SK-N-SH (cell line): ENCODE measurements around the gene TNFRSF14. TPM values are rescaled to one million over a fixed set of nuclear protein-coding genes. Genes with fewer than 3 reads are reported as not detected.

ENCODE experiments used
- CTCF ChIA-PET: fragments of 300-600, 350-600 bp; formaldehyde crosslinking; extraction: SDS; loops from one replicate; lab custom pipeline; 2021; lab: Yijun Ruan, JAX
- POLR2A ChIA-PET: fragments of 350-600 bp; sonication (Branson Sonifier 250); formaldehyde crosslinking; extraction: SDS; loops from one replicate; lab custom pipeline; 2020; ENCODE audit warnings: antibody characterized with exemption, inconsistent platforms; lab: Yijun Ruan, JAX
- DNase-seq: peaks from one replicate; pipeline ENCODE4 v3.0.0; 2012
- H2AFZ ChIP-seq: fragments of 200-600 bp; sonication (generic); 2 replicates; pipeline ENCODE4 v1.8.1; 2016; ENCODE audit warnings: antibody characterized with exemption, mild to moderate bottlenecking, low read depth
- H3F3A ChIP-seq: fragments of 200-600 bp; sonication (generic); replicated peaks from 2 replicates; pipeline ENCODE3; 2016; ENCODE audit warnings: antibody characterized with exemption, mild to moderate bottlenecking; ENCODE audit not compliant: insufficient read depth
- H3K27ac ChIP-seq, 2 experiments: fragments of 200-500 bp in 1 of 2; fragments of 200-600 bp in 1 of 2; sonication (Bioruptor generic) in 1 of 2; sonication (generic), shearing (Covaris generic) in 1 of 2; 2 replicates each; pipeline versions ENCODE4 v1.5.1 to v1.6.1; 2014 to 2016; ENCODE audit warnings: low read depth in 2 of 2, inconsistent platforms in 1 of 2, low read length in 1 of 2, mild to moderate bottlenecking in 1 of 2, mixed read lengths in 1 of 2
- H3K27me3 ChIP-seq: fragments of 200-600 bp; sonication (generic), shearing (Covaris generic); 2 replicates; pipeline ENCODE4 v1.6.1; 2016; ENCODE audit warnings: mixed run types; ENCODE audit not compliant: insufficient read depth
- H3K36me3 ChIP-seq, 2 experiments: fragments of 200-500 bp in 1 of 2; fragments of 200-600 bp in 1 of 2; sonication (Bioruptor generic) in 1 of 2; sonication (generic) in 1 of 2; replicated peaks in 1 of 2; 2 replicates each; pipeline versions ENCODE3 to v1.5.1; 2014 to 2016; ENCODE audit warnings: low read length in 1 of 2, mild to moderate bottlenecking in 1 of 2; ENCODE audit not compliant: insufficient read depth in 2 of 2, control insufficient read depth in 1 of 2
- H3K4me1 ChIP-seq, 2 experiments: fragments of 200-500 bp in 1 of 2; fragments of 200-600 bp in 1 of 2; sonication (Bioruptor generic) in 1 of 2; sonication (generic), shearing (Covaris generic) in 1 of 2; 2 replicates each; pipeline versions ENCODE4 v1.5.1 to v1.6.1; 2014 to 2016; ENCODE audit warnings: low read depth in 1 of 2, low read length in 1 of 2, mixed run types in 1 of 2; ENCODE audit not compliant: insufficient read depth in 2 of 2, control insufficient read depth in 1 of 2
- H3K4me2 ChIP-seq: fragments of 200-600 bp; sonication (generic), shearing (Covaris generic); 2 replicates; pipeline ENCODE4 v1.6.1; 2017; ENCODE audit warnings: mixed run types
- H3K4me3 ChIP-seq, 2 experiments: fragments of 200-500 bp in 1 of 2; fragments of 200-600 bp in 1 of 2; sonication (Bioruptor generic) in 1 of 2; sonication (generic), shearing (Covaris generic) in 1 of 2; 2 replicates each; pipeline versions ENCODE4 v1.5.1 to v1.8.1; 2014 to 2016; ENCODE audit warnings: low read depth in 2 of 2, inconsistent platforms in 1 of 2, low read length in 1 of 2, mild to moderate bottlenecking in 1 of 2, mixed read lengths in 1 of 2, moderate library complexity in 1 of 2
- H3K79me2 ChIP-seq: fragments of 200-600 bp; sonication (generic); 2 replicates; pipeline ENCODE4 v1.8.1; 2017; ENCODE audit warnings: mild to moderate bottlenecking; ENCODE audit not compliant: insufficient read depth
- H3K9ac ChIP-seq: fragments of 200-600 bp; sonication (generic); 2 replicates; pipeline ENCODE4 v1.6.1; 2017; ENCODE audit warnings: mixed run types
- H3K9me2 ChIP-seq: fragments of 200-600 bp; sonication (generic); 2 replicates; pipeline ENCODE4 v1.6.1; 2017; ENCODE audit warnings: mixed run types
- H3K9me3 ChIP-seq: fragments of 200-600 bp; sonication (generic); 2 replicates; pipeline ENCODE4 v1.6.1; 2017; ENCODE audit warnings: mixed run types, mild to moderate bottlenecking, moderate library complexity
- H4K20me1 ChIP-seq: fragments of 200-600 bp; sonication (generic); 2 replicates; pipeline ENCODE4 v1.6.1; 2017; ENCODE audit warnings: mild to moderate bottlenecking, mixed run types; ENCODE audit not compliant: insufficient read depth
- CHD2 ChIP-seq: fragments of 150-350 bp; IDR thresholded peaks from 2 replicates; pipeline ENCODE4 v1.6.1; 2018; ENCODE audit warnings: low read length; ENCODE audit not compliant: partially characterized antibody
- EP300 ChIP-seq, 2 experiments: IDR thresholded peaks; 2 replicates each; pipeline versions ENCODE4 v1.4.0 to v1.6.1; 2012; ENCODE audit warnings: borderline replicate concordance in 1 of 2, low read depth in 1 of 2, low read length in 1 of 2
- EZH2phosphoT487 ChIP-seq: fragments of 200-600 bp; sonication (generic); IDR thresholded peaks from 2 replicates; pipeline ENCODE4 v1.6.1; 2017; ENCODE audit warnings: low read depth, mixed run types, mild to moderate bottlenecking, antibody characterized with exemption, moderate library complexity, borderline replicate concordance
- FOXJ3 ChIP-seq: sonication (generic); formaldehyde crosslinking; IDR thresholded peaks from 2 replicates; pipeline ENCODE4 v1.5.1; 2020; ENCODE audit warnings: mild to moderate bottlenecking, missing genetic modification reagents
- GABPA ChIP-seq: IDR thresholded peaks from 2 replicates; pipeline ENCODE4 v1.4.0; 2012; ENCODE audit warnings: low read depth, mild to moderate bottlenecking
- MAX ChIP-seq: IDR thresholded peaks from 2 replicates; pipeline ENCODE4 v1.4.0; 2012; ENCODE audit warnings: low read depth
- NFIC ChIP-seq: IDR thresholded peaks from 2 replicates; pipeline ENCODE4 v1.4.0; 2012; ENCODE audit warnings: borderline replicate concordance
- NRF1 ChIP-seq: IDR thresholded peaks from 2 replicates; pipeline ENCODE4 v1.6.1; 2012; ENCODE audit warnings: low read depth, mild to moderate bottlenecking, low read length
- PBX3 ChIP-seq: IDR thresholded peaks from 2 replicates; pipeline ENCODE4; 2012
- RFX5 ChIP-seq: IDR thresholded peaks from 2 replicates; pipeline ENCODE4 v1.6.1; 2012; ENCODE audit warnings: mild to moderate bottlenecking, improper control_type of control experiment, low read length
- RXRA ChIP-seq: IDR thresholded peaks from 2 replicates; pipeline ENCODE4 v1.4.0; 2012; ENCODE audit warnings: low read depth, mild to moderate bottlenecking, borderline replicate concordance
- SMC3 ChIP-seq: IDR thresholded peaks from 2 replicates; pipeline ENCODE4 v1.6.1; 2012; ENCODE audit warnings: low read depth, low read length, improper control_type of control experiment
- TAF1 ChIP-seq: IDR thresholded peaks from 2 replicates; pipeline ENCODE4 v1.6.1; 2012; ENCODE audit warnings: low read depth, mild to moderate bottlenecking, low read length, moderate library complexity, borderline replicate concordance
- USF1 ChIP-seq: IDR thresholded peaks from 2 replicates; pipeline ENCODE4 v1.4.0; 2012; ENCODE audit warnings: low read depth, borderline replicate concordance
- ZBTB33 ChIP-seq: IDR thresholded peaks from 2 replicates; pipeline ENCODE4 v1.4.0; 2012; ENCODE audit warnings: low read depth, borderline replicate concordance
- WGBS: methylation state at CpG from one replicate; pipeline ENCODE4 v1.1.6; 2017; ENCODE audit warnings: low lambda C conversion rate; 5-methylcytosine and 5-hydroxymethylcytosine counted together
- polyA plus RNA-seq, 3 experiments: library from polyadenylated mRNA; depleted of rRNA; stranded (reverse); fragments of >200 nt; gene quantifications; 2 replicates each; pipeline ENCODE4 v1.2.3, GENCODE V29; 2012

The TNFRSF14 gene
- polyA plus RNA-seq, 1 of the 3 experiments (the other 2 are of a cell fraction) = 0.28 TPM

- Histone ChIP-seq H3K4me2 (no peak overlapping the region), H2AFZ (no peak overlapping the region), H3K27ac (no peak overlapping the region; a peak in 1 of 4 replicates), H3K9me2 (no peaks in the 10 kb centered on the region), H3K4me3 (no peak overlapping the region), H3K36me3 (peaks cover 0 to 5% of the 10 kb centered on the region in 2 experiments), H3K9ac (no peak overlapping the region), H3K9me3 (no peaks in the 10 kb centered on the region), H3K27me3 (peaks cover 6% of the 10 kb centered on the region; the same call in 1 of the 2 replicates), H3K4me1 (peaks cover 0 to 45% of the 10 kb centered on the region in 2 experiments; a peak in 3 of 4 replicates), H4K20me1 (peaks cover 31% of the 10 kb centered on the region), H3K79me2 (peaks cover 32% of the 10 kb centered on the region), H3F3A (no peaks in the 10 kb centered on the region)
- POLR2A ChIA-PET = interaction anchor here (3.4 kb wide), 1 partner anchor 16 kb away, joined by 19 read pairs; no protein-coding TSS in a partner anchor
- no peak for DNase-seq
- no peak for TF ChIP-seq NFIC
- TF ChIP-seq USF1 = no peak
- TF ChIP-seq ZBTB33 = no peak
- no peak for TF ChIP-seq GABPA
- TF ChIP-seq EZH2phosphoT487 = no peak
- no peak for TF ChIP-seq RFX5
- no peak for TF ChIP-seq SMC3
- no peak for TF ChIP-seq FOXJ3 (CRISPR knock-in tag)
- no peak for TF ChIP-seq MAX
- no peak for TF ChIP-seq CHD2
- TF ChIP-seq NRF1 = no peak
- no peak for TF ChIP-seq EP300 (IDR thresholded peaks at IDR 0.05; ENCODE audit: borderline replicate concordance in 1 of 2, low read depth in 1 of 2, low read length in 1 of 2)
- no peak for TF ChIP-seq TAF1
- no peak for TF ChIP-seq PBX3
- TF ChIP-seq RXRA = no peak
- CTCF ChIA-PET = interaction anchor here (0.8 to 5.2 kb wide), 5 partner anchors 11 to 67 kb away, joined by 3 to 25 read pairs (median 3); no protein-coding TSS in a partner anchor
- WGBS = 100% methylated on average over 1 of the region's 4 CpGs
Observed at GRCh38 chr1:2527556-2527860, 28.7 kb upstream of the TNFRSF14 start.
